SU-DHL-6 (cell line): ENCODE measurements around the gene RPS27L.

ENCODE experiments used
- H2AFZ ChIP-seq: fragments of 200-600 bp; sonication (generic); 2 replicates; pipeline ENCODE4 v1.6.1; 2014; ENCODE audit warnings: low read depth, mild to moderate bottlenecking, moderate library complexity, mixed read lengths, antibody characterized with exemption, low read length; ENCODE audit not compliant: severe bottlenecking
- H3F3A ChIP-seq: fragments of 200-600 bp; shearing (Covaris generic); 2 replicates; pipeline ENCODE4 v1.6.0; 2016; ENCODE audit warnings: antibody characterized with exemption, mild to moderate bottlenecking; ENCODE audit not compliant: insufficient read depth
- H3K27ac ChIP-seq: fragments of 200-600 bp; sonication (generic); 2 replicates; pipeline ENCODE4 v1.5.1; 2016; ENCODE audit warnings: low read depth, mild to moderate bottlenecking, low read length, moderate library complexity, mixed read lengths
- H3K27me3 ChIP-seq: fragments of 200-600 bp; sonication (generic), shearing (Covaris generic); 2 replicates; pipeline ENCODE4 v1.6.0; 2014; ENCODE audit warnings: mild to moderate bottlenecking, low read length
- H3K36me3 ChIP-seq: fragments of 200-600 bp; sonication (generic); 2 replicates; pipeline ENCODE4 v1.6.1; 2014; ENCODE audit warnings: mild to moderate bottlenecking, low read length, mixed read lengths
- H3K4me2 ChIP-seq: fragments of 300-600, 200-600 bp; shearing (Covaris generic), sonication (generic); 2 replicates; pipeline ENCODE4 v1.6.0; 2014; ENCODE audit warnings: low read length, low read depth, mild to moderate bottlenecking; ENCODE audit not compliant: poor library complexity, severe bottlenecking
- H3K4me3 ChIP-seq: fragments of 200-600 bp; sonication (generic); 2 replicates; pipeline ENCODE4 v1.5.1; 2014; ENCODE audit warnings: antibody characterized with exemption, low read length, mild to moderate bottlenecking, mixed read lengths; ENCODE audit not compliant: insufficient read depth, poor library complexity, severe bottlenecking
- H3K79me2 ChIP-seq: fragments of 200-600 bp; sonication (generic); 2 replicates; pipeline ENCODE4 v1.6.1; 2014; ENCODE audit warnings: mild to moderate bottlenecking, low read length, moderate library complexity; ENCODE audit not compliant: insufficient read depth
- H3K9ac ChIP-seq: fragments of 200-600 bp; sonication (generic); 2 replicates; pipeline ENCODE4 v1.7.0; 2014; ENCODE audit warnings: mild to moderate bottlenecking, low read length
- H3K9me2 ChIP-seq: fragments of 200-600 bp; sonication (generic); replicated peaks from 2 replicates; pipeline ENCODE4 v1.6.1; 2014; ENCODE audit warnings: low read length; ENCODE audit not compliant: insufficient read depth
- H3K9me3 ChIP-seq: fragments of 200-600 bp; sonication (generic); 2 replicates; pipeline ENCODE4 v1.6.1; 2014; ENCODE audit warnings: low read length, mixed read lengths; ENCODE audit not compliant: insufficient read depth
- H4K20me1 ChIP-seq: fragments of 200-600 bp; sonication (generic); 2 replicates; pipeline ENCODE4 v1.6.1; 2014; ENCODE audit warnings: low read depth, mild to moderate bottlenecking, antibody characterized with exemption, low read length, moderate library complexity, mixed read lengths
- CTCF ChIP-seq: fragments of 200-600 bp; sonication (generic); IDR thresholded peaks from one replicate; pipeline ENCODE4 v1.5.1; 2017; ENCODE audit warnings: antibody characterized with exemption, mild to moderate bottlenecking, low read length, moderate library complexity; ENCODE audit not compliant: insufficient read depth, poor library complexity, severe bottlenecking
- EZH2phosphoT487 ChIP-seq: fragments of 200-600 bp; sonication (generic), shearing (Covaris generic); conservative IDR thresholded peaks from 2 replicates; pipeline ENCODE4 v1.6.1; 2018; ENCODE audit warnings: mild to moderate bottlenecking, antibody characterized with exemption, low read length, moderate library complexity, mixed read lengths

The RPS27L gene

GRCh38 chr15:63186065-63186464 lies 28.8 kb upstream of the RPS27L start:
- Histone ChIP-seq H3K9me2 (no peaks in the 10 kb centered on the region), H2AFZ (no peak overlapping the region), H3F3A (peaks cover 10% of the 10 kb centered on the region), H3K9me3 (no peaks in the 10 kb centered on the region), H3K4me3 (no peak overlapping the region), H3K27me3 (no peaks in the 10 kb centered on the region), H3K79me2 (peaks cover 17% of the 10 kb centered on the region), H3K4me2 (no peak overlapping the region), H3K36me3 (no peaks in the 10 kb centered on the region), H3K9ac (no peak overlapping the region), H3K27ac (no peak overlapping the region), H4K20me1 (no peaks in the 10 kb centered on the region)
- no peak for TF ChIP-seq CTCF
- no peak for TF ChIP-seq EZH2phosphoT487

GRCh38 chr15:63185206-63185605 lies 27.9 kb upstream of the RPS27L start:
- H3K79me2 ChIP-seq = peaks cover 8% of the 10 kb centered on the region
- H4K20me1 ChIP-seq = no peaks in the 10 kb centered on the region
- no peak overlapping the region for H3K27ac ChIP-seq
- no peaks in the 10 kb centered on the region for H3K9me2 ChIP-seq
- no peak overlapping the region for H3K4me2 ChIP-seq
- no peak overlapping the region for H3K9ac ChIP-seq
- H3K36me3 ChIP-seq = no peaks in the 10 kb centered on the region
- no peak for TF ChIP-seq CTCF
- TF ChIP-seq EZH2phosphoT487 = no peak
- H2AFZ ChIP-seq = no peak overlapping the region
- H3K9me3 ChIP-seq = no peaks in the 10 kb centered on the region
- no peak overlapping the region for H3K4me3 ChIP-seq
- H3F3A ChIP-seq = peaks cover 2% of the 10 kb centered on the region; the same call in 1 of the 2 replicates
- no peaks in the 10 kb centered on the region for H3K27me3 ChIP-seq

- Histone ChIP-seq H3K27me3 (no peaks in the 10 kb centered on the region), H3K9ac (no peak overlapping the region), H3F3A (no peaks in the 10 kb centered on the region), H4K20me1 (no peaks in the 10 kb centered on the region), H2AFZ (no peak overlapping the region), H3K9me3 (no peaks in the 10 kb centered on the region), H3K4me3 (no peak overlapping the region), H3K79me2 (no peaks in the 10 kb centered on the region), H3K9me2 (no peaks in the 10 kb centered on the region), H3K4me2 (no peak overlapping the region), H3K36me3 (no peaks in the 10 kb centered on the region), H3K27ac (no peak overlapping the region)
- no peak for TF ChIP-seq EZH2phosphoT487
- TF ChIP-seq CTCF = no peak
Observed at GRCh38 chr15:63181648-63182047, 24.4 kb upstream of the RPS27L start.

GRCh38 chr15:63180746-63181145 lies 23.5 kb upstream of the RPS27L start:
- Histone ChIP-seq H3K9me2 (no peaks in the 10 kb centered on the region), H3F3A (no peaks in the 10 kb centered on the region), H4K20me1 (no peaks in the 10 kb centered on the region), H3K27me3 (no peaks in the 10 kb centered on the region), H3K79me2 (no peaks in the 10 kb centered on the region), H3K4me2 (no peak overlapping the region), H3K36me3 (no peaks in the 10 kb centered on the region), H3K9me3 (no peaks in the 10 kb centered on the region), H3K9ac (no peak overlapping the region), H3K27ac (no peak overlapping the region), H3K4me3 (no peak overlapping the region), H2AFZ (no peak overlapping the region)
- TF ChIP-seq EZH2phosphoT487 (no peak), CTCF (no peak)
